Measurements from ENCODE around the gene SRGAP1.

GRCh38 chr12:63911341-63911740 is 66.8 kb downstream of the SRGAP1 start:
- no peak for TF ChIP-seq CTCF (IDR thresholded peaks at IDR 0.05)
- no peak for TF ChIP-seq EP300 (IDR thresholded peaks at IDR 0.05)
- TF ChIP-seq POLR2A (IDR thresholded peaks at IDR 0.05), result no peak
